ENCODE measurements around the gene LRRC53. TPM values are rescaled to one million over a fixed set of nuclear protein-coding genes. Genes with fewer than 3 reads are reported as not detected.

Gene LRRC53, protein sequence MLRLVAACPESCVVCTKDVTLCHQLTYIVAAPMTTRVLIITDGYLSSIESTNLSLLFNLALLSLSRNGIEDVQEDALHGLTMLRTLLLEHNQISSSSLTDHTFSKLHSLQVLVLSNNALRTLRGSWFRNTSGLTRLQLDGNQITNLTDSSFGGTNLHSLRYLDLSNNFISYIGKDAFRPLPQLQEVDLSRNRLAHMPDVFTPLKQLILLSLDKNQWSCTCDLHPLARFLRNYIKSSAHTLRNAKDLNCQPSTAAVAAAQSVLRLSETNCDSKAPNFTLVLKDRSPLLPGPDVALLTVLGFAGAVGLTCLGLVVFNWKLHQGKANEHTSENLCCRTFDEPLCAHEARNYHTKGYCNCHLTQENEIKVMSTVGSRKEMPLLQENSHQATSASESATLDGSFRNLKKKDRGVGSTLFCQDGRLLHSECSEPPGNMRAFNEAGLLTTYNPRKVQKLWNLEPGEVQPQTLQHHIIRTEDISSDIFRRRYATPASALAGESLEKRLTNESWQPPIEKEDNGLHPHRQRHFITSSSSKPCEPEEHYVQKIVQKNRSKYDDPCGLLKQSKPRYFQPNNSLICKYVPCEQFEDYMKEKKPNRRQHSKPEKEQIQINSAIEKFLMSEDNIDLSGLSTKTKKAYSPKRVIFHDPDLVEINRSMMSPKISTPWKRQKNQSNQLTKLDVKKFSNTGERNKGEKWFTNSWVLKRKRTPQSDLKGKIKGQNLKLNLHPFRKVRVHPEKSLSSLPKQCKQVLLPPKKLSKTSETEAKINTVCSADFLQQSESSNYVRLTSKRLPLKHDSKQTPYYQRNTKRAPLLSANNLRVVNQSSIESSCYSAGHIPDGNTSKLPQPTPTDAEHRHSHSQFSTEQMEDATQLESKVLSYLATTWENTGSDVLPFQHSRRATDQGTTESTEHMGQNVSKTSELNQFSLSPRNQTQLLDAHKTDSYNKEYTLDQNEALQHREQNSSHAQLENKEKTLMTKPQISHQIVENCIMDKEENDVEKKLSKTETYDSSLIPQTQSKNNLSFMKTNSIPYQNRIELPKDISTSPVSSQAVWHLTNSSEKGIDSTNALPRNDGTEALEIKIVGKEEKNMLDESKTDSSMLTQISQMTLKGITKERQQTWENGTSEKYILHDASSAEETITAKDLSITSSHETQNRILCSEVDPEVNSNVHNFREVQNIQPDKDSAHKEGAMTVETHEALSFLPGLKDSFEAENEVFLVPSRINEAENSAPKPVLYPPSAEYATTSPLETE
- polyA plus RNA-seq (2011; rRNA removed) = not detected in 2 replicates
- not detected in 2 replicates for polyA plus RNA-seq (2012; cell fraction: cytosol; rRNA removed)
- not detected in 2 replicates for polyA plus RNA-seq (2012; cell fraction: nucleus; rRNA removed)
- polyA plus RNA-seq (2017; fragmentation: RNase III; extraction: RNeasy Plus Mini Kit Qiagen cat#74134 plus additional on column Dnase treatment) = not detected in 3 replicates
- polyA minus RNA-seq (2011; rRNA and poly(A)+ RNA removed) = not detected in 2 replicates

DNA sequence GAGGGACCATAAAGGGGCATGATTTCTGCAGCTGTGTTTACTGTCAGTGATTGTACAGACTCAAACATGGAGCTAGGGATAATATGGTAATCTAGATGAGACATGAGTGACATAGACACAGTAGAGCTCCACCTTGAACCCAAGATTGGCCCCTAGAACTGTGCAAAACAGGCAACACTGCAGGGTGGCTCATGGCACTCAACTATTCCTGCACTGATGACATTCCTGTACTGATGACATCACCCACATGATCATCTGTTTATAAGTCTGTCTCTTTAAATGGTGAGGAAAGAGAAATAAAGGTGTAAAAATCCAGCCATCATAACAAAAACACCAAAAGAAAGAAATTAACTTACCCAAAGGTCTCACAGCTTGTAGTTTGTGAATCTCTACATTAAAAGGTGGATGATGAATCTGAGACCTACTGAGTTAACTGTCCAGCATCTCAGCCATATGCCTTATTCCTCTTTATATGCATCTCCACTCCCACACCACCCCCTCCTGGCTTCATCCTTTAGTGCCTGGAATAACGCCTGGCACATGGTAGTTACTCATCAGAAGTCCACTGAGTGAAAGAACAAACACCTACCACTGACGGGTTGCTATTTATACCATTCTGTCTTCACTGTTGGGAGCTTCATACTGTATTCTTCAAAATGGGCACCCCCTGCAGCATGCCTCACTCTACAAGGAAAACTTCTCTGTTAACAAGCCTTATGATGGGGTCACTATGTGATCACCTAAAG is at the start of gene LRRC53:
LRRC53 (minus strand) TSS at position 442 of the 746 bp plus-strand sequence. CDS start 29,262 bp downstream, outside the sequence.
- H3K4me1 ChIP-seq = no peaks in the 10 kb centered on the region
- H3K27ac ChIP-seq = no peak within 1 kb of the TSS
- no peaks in the 10 kb centered on the region for H3K9me3 ChIP-seq
- DNase-seq (ENCODE audit: low read depth in 1 of 2, low spot score in 1 of 2) (no peak), ATAC-seq (no peak), FAIRE-seq (no peak)
- ChIA-PET CTCF (interaction anchor here (0.6 to 1.5 kb wide), 2 partner anchors 11 to 458 kb away, joined by 3 read pairs; no protein-coding TSS in a partner anchor), POLR2A (no interaction called here)
- WGBS (ENCODE audit: missing lambda C conversion rate) = 0% methylated on average over 2 of the region's 2 CpGs
- TF ChIP-seq EHF (CRISPR knock-in tag; IDR thresholded peaks at IDR 0.05) (no peak), POLR2A (IDR thresholded peaks at IDR 0.05; ENCODE audit: low read length) (no peak), NFE2L2 (conservative IDR thresholded peaks at IDR 0.05; ENCODE audit: low read length) (no peak), MAX (IDR thresholded peaks at IDR 0.05) (no peak)
- no peak within 1 kb of the TSS for H3K4me2 ChIP-seq
- H3K4me3 ChIP-seq = no peak within 1 kb of the TSS

DNA sequence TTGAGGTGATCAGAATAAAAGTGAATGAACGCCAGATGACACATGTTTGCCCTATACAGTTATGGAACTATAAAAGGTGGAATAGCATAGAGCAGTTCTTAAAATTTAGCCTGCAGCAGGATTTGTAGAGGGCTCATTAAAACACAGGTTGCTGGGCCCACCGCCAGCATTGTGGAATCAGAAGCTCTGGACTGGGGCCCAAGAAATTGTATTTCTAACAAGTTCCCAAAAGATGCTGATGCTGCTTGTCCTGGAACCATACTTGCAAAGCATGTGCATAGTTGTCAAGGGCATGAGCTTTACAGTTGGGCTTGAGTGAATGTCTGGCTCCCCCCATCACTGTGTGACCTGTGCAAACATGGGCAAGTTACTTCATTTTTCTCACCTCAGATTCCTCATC is 37.5 kb upstream of the LRRC53 start:
- H3K27ac ChIP-seq = no peak overlapping the region
- no peak for ATAC-seq
- H3K4me2 ChIP-seq = no peak overlapping the region
- ChIA-PET CTCF (no interaction called here), POLR2A (no interaction called here)
- no peak overlapping the region for H3K4me3 ChIP-seq
- DNase-seq (ENCODE audit: low read depth in 1 of 2, low spot score in 1 of 2) = no peak
- no peaks in the 10 kb centered on the region for H3K4me1 ChIP-seq
- no peak for FAIRE-seq
- no peaks in the 10 kb centered on the region for H3K9me3 ChIP-seq
- WGBS (ENCODE audit: missing lambda C conversion rate) = 16% methylated on average over 2 of the region's 2 CpGs
- TF ChIP-seq RARB (CRISPR knock-in tag; IDR thresholded peaks at IDR 0.05) (no peak), FOSB (CRISPR knock-in tag; IDR thresholded peaks at IDR 0.05) (no peak), HOXB5 (CRISPR knock-in tag; IDR thresholded peaks at IDR 0.05) (no peak)

GRCh38 chr1:74548961-74549750 is 36.7 kb upstream of the LRRC53 start:
- ChIA-PET POLR2A (no interaction called here), CTCF (interaction anchor here (0.6 kb wide), 1 partner anchor 76 kb away, joined by 4 read pairs; no protein-coding TSS in a partner anchor)
- FAIRE-seq = no peak
- no peak overlapping the region for H3K27ac ChIP-seq
- ATAC-seq = no peak
- H3K4me1 ChIP-seq = no peaks in the 10 kb centered on the region
- DNase-seq (ENCODE audit: low read depth in 1 of 2, low spot score in 1 of 2) = no peak
- H3K9me3 ChIP-seq = no peaks in the 10 kb centered on the region
- H3K4me2 ChIP-seq = no peak overlapping the region
- WGBS (ENCODE audit: missing lambda C conversion rate) = 19% methylated on average over 4 of the region's 4 CpGs
- H3K4me3 ChIP-seq = no peak overlapping the region
- TF ChIP-seq RARB (CRISPR knock-in tag; IDR thresholded peaks at IDR 0.05) (no peak), HEYL (CRISPR knock-in tag; IDR thresholded peaks at IDR 0.05) (no peak), RCOR1 (IDR thresholded peaks at IDR 0.05; ENCODE audit: low read depth, low read length) (no peak), EP300 (IDR thresholded peaks at IDR 0.05) (no peak), RAD21 (conservative IDR thresholded peaks at IDR 0.05 in 1 of 2, IDR thresholded peaks at IDR 0.05 in 1 of 2) (no peak), CBX8 (IDR thresholded peaks at IDR 0.05) (no peak), TFCP2L1 (CRISPR knock-in tag; IDR thresholded peaks at IDR 0.05) (no peak), JUN (IDR thresholded peaks at IDR 0.05) (no peak), ZC3H11A (IDR thresholded peaks at IDR 0.05) (no peak), NR3C1 (IDR thresholded peaks at IDR 0.05) (no peak), ZFP36 (IDR thresholded peaks at IDR 0.05; ENCODE audit: borderline replicate concordance, partially characterized antibody) (no peak), CHD4 (IDR thresholded peaks at IDR 0.05; ENCODE audit: borderline replicate concordance) (no peak), E2F6 (IDR thresholded peaks at IDR 0.05; ENCODE audit: borderline replicate concordance, low read depth) (no peak), POLR2AphosphoS2 (conservative IDR thresholded peaks at IDR 0.05; ENCODE audit: low read length) (no peak), SMC3 (IDR thresholded peaks at IDR 0.05) (no peak)
- TF ChIP-seq, protein P1, sequence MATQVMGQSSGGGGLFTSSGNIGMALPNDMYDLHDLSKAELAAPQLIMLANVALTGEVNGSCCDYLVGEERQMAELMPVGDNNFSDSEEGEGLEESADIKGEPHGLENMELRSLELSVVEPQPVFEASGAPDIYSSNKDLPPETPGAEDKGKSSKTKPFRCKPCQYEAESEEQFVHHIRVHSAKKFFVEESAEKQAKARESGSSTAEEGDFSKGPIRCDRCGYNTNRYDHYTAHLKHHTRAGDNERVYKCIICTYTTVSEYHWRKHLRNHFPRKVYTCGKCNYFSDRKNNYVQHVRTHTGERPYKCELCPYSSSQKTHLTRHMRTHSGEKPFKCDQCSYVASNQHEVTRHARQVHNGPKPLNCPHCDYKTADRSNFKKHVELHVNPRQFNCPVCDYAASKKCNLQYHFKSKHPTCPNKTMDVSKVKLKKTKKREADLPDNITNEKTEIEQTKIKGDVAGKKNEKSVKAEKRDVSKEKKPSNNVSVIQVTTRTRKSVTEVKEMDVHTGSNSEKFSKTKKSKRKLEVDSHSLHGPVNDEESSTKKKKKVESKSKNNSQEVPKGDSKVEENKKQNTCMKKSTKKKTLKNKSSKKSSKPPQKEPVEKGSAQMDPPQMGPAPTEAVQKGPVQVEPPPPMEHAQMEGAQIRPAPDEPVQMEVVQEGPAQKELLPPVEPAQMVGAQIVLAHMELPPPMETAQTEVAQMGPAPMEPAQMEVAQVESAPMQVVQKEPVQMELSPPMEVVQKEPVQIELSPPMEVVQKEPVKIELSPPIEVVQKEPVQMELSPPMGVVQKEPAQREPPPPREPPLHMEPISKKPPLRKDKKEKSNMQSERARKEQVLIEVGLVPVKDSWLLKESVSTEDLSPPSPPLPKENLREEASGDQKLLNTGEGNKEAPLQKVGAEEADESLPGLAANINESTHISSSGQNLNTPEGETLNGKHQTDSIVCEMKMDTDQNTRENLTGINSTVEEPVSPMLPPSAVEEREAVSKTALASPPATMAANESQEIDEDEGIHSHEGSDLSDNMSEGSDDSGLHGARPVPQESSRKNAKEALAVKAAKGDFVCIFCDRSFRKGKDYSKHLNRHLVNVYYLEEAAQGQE (IDR thresholded peaks at IDR 0.05) = no peak
